Measurements from ENCODE around the gene SDK1. TPM values are rescaled to one million over a fixed set of nuclear protein-coding genes. Genes with fewer than 3 reads are reported as not detected.

The SDK1 gene
- total RNA-seq, 4 donors from 2014 or later: 2.0 to 9.3 (median 3.8) TPM

DNA sequence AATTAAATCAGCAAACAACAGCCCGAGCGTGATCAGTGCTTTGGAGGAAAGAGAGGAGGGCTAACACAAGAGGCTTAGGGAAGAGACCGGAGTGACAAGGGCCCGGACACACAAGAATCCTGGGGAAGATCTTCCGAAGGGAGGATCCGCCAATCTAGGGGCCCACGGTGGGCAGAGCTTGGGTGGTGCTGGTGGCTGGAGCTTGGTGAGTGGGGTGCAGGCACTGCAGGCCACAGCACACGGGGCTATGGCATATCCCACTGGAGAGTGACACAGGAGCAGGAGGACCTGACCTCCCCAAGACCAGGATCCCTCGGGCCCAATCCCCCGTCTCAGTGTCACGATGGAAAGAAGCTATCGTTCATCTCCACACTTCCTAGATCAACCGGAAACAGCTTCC lies 909.8 kb downstream of the SDK1 start:
- Histone ChIP-seq H3K9me3 (no peaks in the 10 kb centered on the region), H3K27me3 (peaks cover 0 to 6% (median 0%) of the 10 kb centered on the region in 4 donors), H3K27ac (no peak overlapping the region), H3K4me3 (no peak overlapping the region), H3K36me3 (no peaks in the 10 kb centered on the region), H3K4me1 (peaks cover 0 to 11% (median 6%) of the 10 kb centered on the region in 3 donors)
- TF ChIP-seq, protein P1, sequence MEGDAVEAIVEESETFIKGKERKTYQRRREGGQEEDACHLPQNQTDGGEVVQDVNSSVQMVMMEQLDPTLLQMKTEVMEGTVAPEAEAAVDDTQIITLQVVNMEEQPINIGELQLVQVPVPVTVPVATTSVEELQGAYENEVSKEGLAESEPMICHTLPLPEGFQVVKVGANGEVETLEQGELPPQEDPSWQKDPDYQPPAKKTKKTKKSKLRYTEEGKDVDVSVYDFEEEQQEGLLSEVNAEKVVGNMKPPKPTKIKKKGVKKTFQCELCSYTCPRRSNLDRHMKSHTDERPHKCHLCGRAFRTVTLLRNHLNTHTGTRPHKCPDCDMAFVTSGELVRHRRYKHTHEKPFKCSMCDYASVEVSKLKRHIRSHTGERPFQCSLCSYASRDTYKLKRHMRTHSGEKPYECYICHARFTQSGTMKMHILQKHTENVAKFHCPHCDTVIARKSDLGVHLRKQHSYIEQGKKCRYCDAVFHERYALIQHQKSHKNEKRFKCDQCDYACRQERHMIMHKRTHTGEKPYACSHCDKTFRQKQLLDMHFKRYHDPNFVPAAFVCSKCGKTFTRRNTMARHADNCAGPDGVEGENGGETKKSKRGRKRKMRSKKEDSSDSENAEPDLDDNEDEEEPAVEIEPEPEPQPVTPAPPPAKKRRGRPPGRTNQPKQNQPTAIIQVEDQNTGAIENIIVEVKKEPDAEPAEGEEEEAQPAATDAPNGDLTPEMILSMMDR (IDR thresholded peaks at IDR 0.05): no peak
- no peak for TF ChIP-seq POLR2A (IDR thresholded peaks at IDR 0.05)
- 91 to 92% methylated on average over 8 to 11 of the region's 13 CpGs for WGBS, 2 donors
- DNase-seq: no peak
- intact Hi-C loops (cut with DNase I): no loop called here

DNA sequence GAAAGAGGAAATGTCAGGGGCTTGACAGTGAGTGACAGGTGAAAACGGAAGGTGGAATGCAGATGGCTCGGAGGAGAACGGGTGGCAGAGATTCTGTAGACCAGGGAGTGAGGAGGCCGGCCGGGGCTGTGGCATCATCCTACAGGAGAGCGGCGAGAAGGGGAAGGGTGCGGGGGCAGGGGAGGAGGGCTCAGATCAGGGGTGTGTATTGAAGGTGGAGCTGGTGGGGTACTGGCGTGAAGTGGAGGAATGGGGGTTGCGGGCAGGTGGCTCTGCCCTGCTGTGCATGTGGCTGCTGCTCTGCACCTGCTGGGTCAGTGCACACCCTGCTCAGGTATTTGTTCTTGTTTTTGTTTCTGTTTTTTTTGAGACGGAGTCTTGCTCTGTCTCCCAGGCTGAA lies 910.2 kb downstream of the SDK1 start:
- Histone ChIP-seq H3K4me3 (no peak overlapping the region), H3K9me3 (no peaks in the 10 kb centered on the region), H3K27me3 (peaks cover 0 to 6% (median 0%) of the 10 kb centered on the region in 4 donors), H3K36me3 (no peaks in the 10 kb centered on the region), H3K4me1 (peaks cover 0 to 16% (median 11%) of the 10 kb centered on the region in 3 donors), H3K27ac (no peak overlapping the region)
- WGBS, 2 donors: 84 to 91% methylated on average over 11 of the region's 11 CpGs
- intact Hi-C loops (cut with DNase I): no loop called here
- TF ChIP-seq POLR2A (IDR thresholded peaks at IDR 0.05): no peak
- TF ChIP-seq, protein P1 (IDR thresholded peaks at IDR 0.05): no peak
- no peak for DNase-seq

DNA sequence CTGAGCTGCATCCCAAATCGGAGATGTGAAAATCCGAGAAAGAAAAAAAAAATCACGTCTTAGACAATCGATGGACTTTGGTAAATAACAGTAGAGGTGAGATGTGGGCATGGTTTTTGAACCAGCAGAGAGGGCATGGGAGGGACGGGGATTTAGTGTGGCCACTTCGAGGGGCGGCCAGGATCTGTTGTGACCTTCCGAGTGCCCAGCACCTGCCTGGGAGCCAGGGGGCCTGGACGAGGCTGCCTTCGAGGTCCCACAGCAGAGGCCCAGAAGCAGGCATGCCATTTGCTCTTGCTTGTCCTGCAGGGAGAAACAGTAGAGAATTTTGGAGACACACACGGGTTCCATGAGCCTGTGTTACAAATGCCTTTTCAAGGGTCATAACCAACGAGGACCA lies 911.3 kb downstream of the SDK1 start:
- H3K27me3 ChIP-seq: peaks cover 0 to 6% (median 0%) of the 10 kb centered on the region in 4 donors
- DNase-seq: no peak
- TF ChIP-seq, protein P1 (IDR thresholded peaks at IDR 0.05): no peak
- TF ChIP-seq POLR2A (IDR thresholded peaks at IDR 0.05): no peak
- H3K27ac ChIP-seq: no peak overlapping the region
- H3K4me1 ChIP-seq: peaks cover 0 to 10% (median 7%) of the 10 kb centered on the region in 3 donors
- H3K9me3 ChIP-seq: no peaks in the 10 kb centered on the region
- intact Hi-C loops (cut with DNase I): no loop called here
- H3K36me3 ChIP-seq: no peaks in the 10 kb centered on the region
- 85 to 91% methylated on average over 11 to 12 of the region's 12 CpGs for WGBS, 2 donors
- H3K4me3 ChIP-seq: no peak overlapping the region

DNA sequence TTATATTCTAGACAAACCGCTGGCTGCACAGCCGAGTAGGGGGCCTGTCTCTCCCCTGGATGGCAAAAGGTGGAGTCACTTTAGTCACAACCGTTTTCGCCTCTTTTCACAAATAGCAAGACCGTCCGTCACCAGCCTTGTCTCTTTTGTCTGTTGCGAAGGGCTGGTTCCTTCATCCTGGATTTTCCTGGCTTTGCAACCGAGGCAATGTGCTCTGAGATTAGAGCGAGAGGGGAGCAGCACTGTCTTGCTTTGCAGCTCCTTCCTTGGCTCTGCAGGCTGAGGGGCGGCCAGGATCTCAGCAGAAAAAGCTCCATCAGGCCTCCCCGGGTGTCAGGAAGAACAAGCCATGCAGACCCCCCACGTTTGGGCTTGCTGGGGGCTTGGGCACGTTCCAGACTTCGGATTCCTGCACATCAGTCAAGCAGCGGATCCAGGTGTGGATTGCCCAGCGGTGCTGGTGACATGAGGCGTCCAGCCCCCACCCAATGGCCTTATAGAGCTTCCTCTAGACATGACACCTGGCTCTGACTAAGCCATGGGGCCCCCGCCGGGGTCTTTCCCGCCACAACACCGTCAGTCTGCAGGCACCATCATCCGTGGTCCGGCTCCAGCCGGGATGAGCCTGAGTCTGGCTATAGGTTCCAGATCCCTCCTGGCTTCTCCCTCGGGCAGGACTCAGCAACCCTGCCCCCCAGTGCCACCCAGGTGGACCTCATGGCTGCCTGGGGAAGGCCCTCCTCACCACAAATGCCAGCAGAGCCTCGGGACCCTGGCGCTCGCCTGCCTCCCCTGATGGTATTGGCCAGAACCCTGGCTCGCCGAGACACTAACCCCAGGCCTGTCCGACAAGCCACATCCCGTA lies 913.5 kb downstream of the SDK1 start:
- H3K27ac ChIP-seq: no peak overlapping the region
- H3K4me3 ChIP-seq: no peak overlapping the region
- no peak for TF ChIP-seq POLR2A (IDR thresholded peaks at IDR 0.05)
- TF ChIP-seq, protein P1 (IDR thresholded peaks at IDR 0.05): no peak
- 85 to 87% methylated on average over 9 to 10 of the region's 32 CpGs for WGBS, 2 donors
- intact Hi-C loops (cut with DNase I): no loop called here
- H3K27me3 ChIP-seq: no peaks in the 10 kb centered on the region
- no peaks in the 10 kb centered on the region for H3K36me3 ChIP-seq
- DNase-seq: no peak
- no peaks in the 10 kb centered on the region for H3K9me3 ChIP-seq
- peaks cover 0 to 10% (median 7%) of the 10 kb centered on the region in 3 donors for H3K4me1 ChIP-seq

DNA sequence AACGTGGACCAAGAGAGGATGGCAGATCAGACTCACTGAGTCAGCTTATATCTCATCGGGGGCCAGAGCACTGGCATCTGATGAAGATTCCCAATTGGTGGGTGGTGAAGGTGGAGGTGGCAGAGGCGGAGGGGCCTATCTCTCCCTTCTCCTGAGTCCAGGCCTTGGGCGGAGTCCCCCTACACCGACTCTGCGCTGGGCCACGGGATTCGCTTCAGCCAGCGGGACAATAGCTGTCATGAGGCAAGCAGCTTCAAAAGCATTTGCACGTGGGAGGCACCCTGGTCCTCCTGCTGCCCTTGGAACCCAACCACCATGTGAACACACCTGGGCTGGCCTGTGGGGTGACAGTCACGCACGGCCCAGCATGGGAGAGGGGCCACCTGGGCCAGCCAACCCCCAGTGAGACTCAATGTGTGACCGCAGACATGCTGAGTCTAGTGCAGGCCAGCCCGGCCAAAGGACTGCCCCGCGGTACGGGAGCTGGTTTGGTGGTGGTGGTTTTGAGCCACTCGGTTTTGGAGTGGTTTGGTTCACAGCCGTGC lies 914.2 kb downstream of the SDK1 start:
- Histone ChIP-seq H3K27me3 (no peaks in the 10 kb centered on the region), H3K36me3 (no peaks in the 10 kb centered on the region), H3K4me3 (no peak overlapping the region), H3K4me1 (peaks cover 0 to 10% (median 7%) of the 10 kb centered on the region in 3 donors), H3K27ac (no peak overlapping the region), H3K9me3 (no peaks in the 10 kb centered on the region)
- intact Hi-C loops (cut with DNase I): no loop called here
- no peak for DNase-seq
- no peak for TF ChIP-seq POLR2A (IDR thresholded peaks at IDR 0.05)
- TF ChIP-seq, protein P1 (IDR thresholded peaks at IDR 0.05): no peak
- 78 to 100% methylated on average over 6 to 10 of the region's 19 CpGs for WGBS, 2 donors
